Upper lobe of left lung (tissue), 4 donors: ENCODE results near the gene COX6B1.
"Not testable (repeated sequence)": the region's sequence is repeated elsewhere in the genome, so short reads cannot be mapped to it uniquely, and the experiment has no call there.

ENCODE experiments used
- CTCF ChIP-seq, 6 experiments: fragments of 450-650 bp in 4 of 6; fragments of 200-600 bp in 2 of 6; sonication (generic) in 2 of 6; IDR thresholded peaks; one replicate each; pipeline ENCODE4 v1.5.1; 2016 to 2019; ENCODE audit warnings: antibody characterized with exemption in 6 of 6
- EP300 ChIP-seq, 4 donors: sonication (generic); formaldehyde crosslinking; IDR thresholded peaks; one replicate each; pipeline ENCODE4 v1.5.1; 2017; ENCODE audit warnings: antibody characterized with exemption in 4 of 4, control low read depth in 2 of 4
- POLR2A ChIP-seq, 4 donors: fragments of 450-650 bp; IDR thresholded peaks; one replicate each; pipeline ENCODE4 v1.5.1; 2016 to 2017; ENCODE audit warnings: antibody characterized with exemption in 4 of 4, mild to moderate bottlenecking in 2 of 4

- not testable (repeated sequence) for TF ChIP-seq POLR2A, CTCF, EP300 (IDR thresholded peaks at IDR 0.05)
Measured at GRCh38 chr19:35604436-35604835, 43.7 kb upstream of the COX6B1 start.
